ENCODE results near the gene POMGNT2.

DNA sequence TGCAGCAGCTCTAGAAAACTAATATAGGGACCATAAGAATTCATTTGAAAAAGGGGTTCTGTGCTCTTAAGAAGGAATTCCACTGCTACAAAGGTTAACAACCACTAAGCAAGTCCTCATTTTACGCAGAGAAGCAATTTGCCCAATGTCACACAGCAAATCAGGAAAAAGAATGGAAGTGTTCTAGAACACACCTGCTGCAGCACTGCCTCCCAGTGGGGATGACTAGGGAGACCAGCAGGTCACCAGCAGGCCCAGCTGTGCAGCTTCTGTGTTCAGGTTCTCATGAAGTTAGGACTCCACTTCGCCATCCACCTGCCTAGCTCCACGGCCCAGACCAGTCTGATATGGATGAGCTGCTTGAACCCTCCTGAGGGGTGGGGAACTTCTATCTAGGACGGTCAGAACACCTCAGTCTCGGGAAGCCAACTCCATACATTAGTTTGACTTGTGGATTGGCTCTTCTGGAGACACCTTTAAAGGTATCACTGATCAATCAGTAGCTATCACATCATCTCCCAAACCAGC is 18.6 kb downstream of the POMGNT2 start:
- TF ChIP-seq, protein P1, sequence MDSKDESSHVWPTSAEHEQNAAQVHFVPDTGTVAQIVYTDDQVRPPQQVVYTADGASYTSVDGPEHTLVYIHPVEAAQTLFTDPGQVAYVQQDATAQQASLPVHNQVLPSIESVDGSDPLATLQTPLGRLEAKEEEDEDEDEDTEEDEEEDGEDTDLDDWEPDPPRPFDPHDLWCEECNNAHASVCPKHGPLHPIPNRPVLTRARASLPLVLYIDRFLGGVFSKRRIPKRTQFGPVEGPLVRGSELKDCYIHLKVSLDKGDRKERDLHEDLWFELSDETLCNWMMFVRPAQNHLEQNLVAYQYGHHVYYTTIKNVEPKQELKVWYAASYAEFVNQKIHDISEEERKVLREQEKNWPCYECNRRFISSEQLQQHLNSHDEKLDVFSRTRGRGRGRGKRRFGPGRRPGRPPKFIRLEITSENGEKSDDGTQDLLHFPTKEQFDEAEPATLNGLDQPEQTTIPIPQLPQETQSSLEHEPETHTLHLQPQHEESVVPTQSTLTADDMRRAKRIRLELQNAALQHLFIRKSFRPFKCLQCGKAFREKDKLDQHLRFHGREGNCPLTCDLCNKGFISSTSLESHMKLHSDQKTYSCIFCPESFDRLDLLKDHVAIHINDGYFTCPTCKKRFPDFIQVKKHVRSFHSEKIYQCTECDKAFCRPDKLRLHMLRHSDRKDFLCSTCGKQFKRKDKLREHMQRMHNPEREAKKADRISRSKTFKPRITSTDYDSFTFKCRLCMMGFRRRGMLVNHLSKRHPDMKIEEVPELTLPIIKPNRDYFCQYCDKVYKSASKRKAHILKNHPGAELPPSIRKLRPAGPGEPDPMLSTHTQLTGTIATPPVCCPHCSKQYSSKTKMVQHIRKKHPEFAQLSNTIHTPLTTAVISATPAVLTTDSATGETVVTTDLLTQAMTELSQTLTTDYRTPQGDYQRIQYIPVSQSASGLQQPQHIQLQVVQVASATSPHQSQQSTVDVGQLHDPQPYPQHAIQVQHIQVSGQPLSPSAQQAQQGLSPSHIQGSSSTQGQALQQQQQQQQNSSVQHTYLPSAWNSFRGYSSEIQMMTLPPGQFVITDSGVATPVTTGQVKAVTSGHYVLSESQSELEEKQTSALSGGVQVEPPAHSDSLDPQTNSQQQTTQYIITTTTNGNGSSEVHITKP (tag by site-specific recombination; IDR thresholded peaks at IDR 0.05): no peak
- TF ChIP-seq, protein P2, sequence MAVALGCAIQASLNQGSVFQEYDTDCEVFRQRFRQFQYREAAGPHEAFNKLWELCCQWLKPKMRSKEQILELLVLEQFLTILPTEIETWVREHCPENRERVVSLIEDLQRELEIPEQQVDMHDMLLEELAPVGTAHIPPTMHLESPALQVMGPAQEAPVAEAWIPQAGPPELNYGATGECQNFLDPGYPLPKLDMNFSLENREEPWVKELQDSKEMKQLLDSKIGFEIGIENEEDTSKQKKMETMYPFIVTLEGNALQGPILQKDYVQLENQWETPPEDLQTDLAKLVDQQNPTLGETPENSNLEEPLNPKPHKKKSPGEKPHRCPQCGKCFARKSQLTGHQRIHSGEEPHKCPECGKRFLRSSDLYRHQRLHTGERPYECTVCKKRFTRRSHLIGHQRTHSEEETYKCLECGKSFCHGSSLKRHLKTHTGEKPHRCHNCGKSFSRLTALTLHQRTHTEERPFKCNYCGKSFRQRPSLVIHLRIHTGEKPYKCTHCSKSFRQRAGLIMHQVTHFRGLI (tag by site-specific recombination; IDR thresholded peaks at IDR 0.05): no peak
- TF ChIP-seq ZNF292 (tag by site-specific recombination; IDR thresholded peaks at IDR 0.05; ENCODE audit: borderline replicate concordance, low read depth) (no peak), ZBTB7A (tag by site-specific recombination; IDR thresholded peaks at IDR 0.05; ENCODE audit: low read depth) (no peak), ZNF701 (tag by site-specific recombination; IDR thresholded peaks at IDR 0.05) (no peak)
